PC-9 (cell line): ENCODE measurements around the gene SMIM28.

Experiments used
- EZH2 ChIP-seq: fragments of 200-600 bp; sonication (generic); IDR thresholded peaks from 2 replicates; pipeline ENCODE4 v1.8.0; 2017; ENCODE audit warnings: antibody characterized with exemption, low read depth
- TF ChIP-seq, protein P1 (sequence below): fragments of 200-600 bp; sonication (generic); conservative IDR thresholded peaks from 2 replicates; pipeline ENCODE4 v1.6.1; 2017; ENCODE audit warnings: mixed run types, antibody characterized with exemption, mild to moderate bottlenecking, moderate library complexity

- TF ChIP-seq, protein P1, sequence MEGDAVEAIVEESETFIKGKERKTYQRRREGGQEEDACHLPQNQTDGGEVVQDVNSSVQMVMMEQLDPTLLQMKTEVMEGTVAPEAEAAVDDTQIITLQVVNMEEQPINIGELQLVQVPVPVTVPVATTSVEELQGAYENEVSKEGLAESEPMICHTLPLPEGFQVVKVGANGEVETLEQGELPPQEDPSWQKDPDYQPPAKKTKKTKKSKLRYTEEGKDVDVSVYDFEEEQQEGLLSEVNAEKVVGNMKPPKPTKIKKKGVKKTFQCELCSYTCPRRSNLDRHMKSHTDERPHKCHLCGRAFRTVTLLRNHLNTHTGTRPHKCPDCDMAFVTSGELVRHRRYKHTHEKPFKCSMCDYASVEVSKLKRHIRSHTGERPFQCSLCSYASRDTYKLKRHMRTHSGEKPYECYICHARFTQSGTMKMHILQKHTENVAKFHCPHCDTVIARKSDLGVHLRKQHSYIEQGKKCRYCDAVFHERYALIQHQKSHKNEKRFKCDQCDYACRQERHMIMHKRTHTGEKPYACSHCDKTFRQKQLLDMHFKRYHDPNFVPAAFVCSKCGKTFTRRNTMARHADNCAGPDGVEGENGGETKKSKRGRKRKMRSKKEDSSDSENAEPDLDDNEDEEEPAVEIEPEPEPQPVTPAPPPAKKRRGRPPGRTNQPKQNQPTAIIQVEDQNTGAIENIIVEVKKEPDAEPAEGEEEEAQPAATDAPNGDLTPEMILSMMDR = no peak
- no peak for TF ChIP-seq EZH2
These were observed 53.8 kb downstream of the SMIM28 start for GRCh38 chr6:138431256-138432062.
